ENCODE measurements around the gene SETDB1.
"Not testable (repeated sequence)": the region's sequence is repeated elsewhere in the genome, so short reads cannot be mapped to it uniquely, and the experiment has no call there.

SETDB1 gene

GRCh38 chr1:150928775-150929174, 2.6 kb downstream of the SETDB1 start:
- DNase-seq (ENCODE audit: low read depth in 2 of 2), result not testable (repeated sequence)

GRCh38 chr1:150931773-150932172, 5.6 kb downstream of the SETDB1 start:
- DNase-seq (ENCODE audit: low read depth in 2 of 2), result no peak

DNA sequence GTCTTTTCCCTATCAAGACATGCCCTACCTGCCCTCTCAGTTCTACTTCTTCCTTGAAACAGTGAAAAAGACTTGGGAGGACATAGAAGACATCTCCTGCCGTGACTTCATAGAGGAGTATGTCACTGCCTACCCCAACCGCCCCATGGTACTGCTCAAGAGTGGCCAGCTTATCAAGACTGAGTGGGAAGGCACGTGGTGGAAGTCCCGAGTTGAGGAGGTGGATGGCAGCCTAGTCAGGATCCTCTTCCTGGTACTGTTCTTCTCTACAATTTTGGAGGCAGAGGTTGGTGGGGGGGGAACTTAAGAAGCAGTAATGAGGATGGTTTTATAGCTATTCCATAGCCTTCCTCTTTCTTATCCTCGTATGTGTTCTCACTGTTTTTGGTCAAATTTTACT, 18.7 kb downstream of the SETDB1 start:
- no peak for DNase-seq (ENCODE audit: low read depth in 2 of 2)

GRCh38 chr1:150954708-150955107, 28.5 kb downstream of the SETDB1 start:
- no peak for DNase-seq (ENCODE audit: low read depth in 2 of 2)

GRCh38 chr1:150955280-150955679, 29.1 kb downstream of the SETDB1 start:
- DNase-seq (ENCODE audit: low read depth in 2 of 2), result no peak

DNA sequence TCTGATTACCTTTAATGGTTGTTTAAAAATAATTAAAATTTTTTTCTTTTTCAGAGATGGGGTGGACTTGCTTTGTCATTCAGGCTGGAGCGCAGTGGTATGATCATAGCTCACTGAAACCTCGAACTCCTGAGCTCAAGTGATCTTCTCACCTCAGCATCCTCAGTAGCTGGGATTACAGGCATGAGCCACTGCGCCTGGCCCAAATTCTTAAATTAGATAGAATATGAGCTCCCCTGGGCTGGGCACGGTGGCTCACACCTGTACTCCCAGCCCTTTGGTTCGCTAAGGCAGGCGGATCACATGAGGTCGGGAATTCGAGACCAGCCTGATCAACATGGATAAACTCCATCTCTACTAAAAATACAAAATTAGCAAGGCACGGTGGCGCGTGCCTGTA, 31.5 kb downstream of the SETDB1 start:
- DNase-seq (ENCODE audit: low read depth in 2 of 2), result no peak

- DNase-seq (ENCODE audit: low read depth in 2 of 2), result no peak
These were observed 34.5 kb downstream of the SETDB1 start for GRCh38 chr1:150960646-150961045.

GRCh38 chr1:150961756-150962155, 35.6 kb downstream of the SETDB1 start:
- no peak for DNase-seq (ENCODE audit: low read depth in 2 of 2)

DNA sequence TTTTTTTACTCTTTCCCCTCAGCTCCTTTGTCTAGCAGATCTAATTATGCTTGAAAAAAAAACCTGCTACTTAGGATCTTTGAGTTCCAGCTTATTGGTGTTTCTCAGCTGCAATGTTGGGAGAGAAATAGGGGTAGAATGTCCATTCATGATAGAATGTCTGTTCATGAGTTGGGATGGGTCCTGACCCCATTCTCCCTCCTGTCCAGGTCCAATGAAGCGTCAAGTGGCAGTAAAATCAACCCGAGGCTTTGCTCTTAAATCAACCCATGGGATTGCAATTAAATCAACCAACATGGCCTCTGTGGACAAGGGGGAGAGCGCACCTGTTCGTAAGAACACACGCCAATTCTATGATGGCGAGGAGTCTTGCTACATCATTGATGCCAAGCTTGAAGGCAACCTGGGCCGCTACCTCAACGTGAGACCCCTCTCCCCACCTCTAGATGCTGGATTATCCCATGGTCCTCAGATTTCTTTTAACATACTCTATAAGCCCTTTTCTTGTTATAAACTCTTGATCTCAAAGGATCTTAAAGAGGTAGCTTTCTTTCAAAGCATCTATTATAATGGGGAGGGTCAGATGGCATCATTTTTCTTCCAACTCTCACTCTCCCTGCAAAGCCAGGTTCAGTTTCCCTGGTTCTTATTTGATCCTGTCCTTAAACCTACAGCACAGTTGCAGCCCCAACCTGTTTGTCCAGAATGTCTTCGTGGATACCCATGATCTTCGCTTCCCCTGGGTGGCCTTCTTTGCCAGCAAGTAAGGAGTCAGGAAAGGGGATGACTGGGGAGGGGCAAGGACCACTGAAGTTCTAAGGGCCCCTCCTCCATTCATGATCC, 37.4 kb downstream of the SETDB1 start:
- no peak for DNase-seq (ENCODE audit: low read depth in 2 of 2)

- no peak for DNase-seq (ENCODE audit: low read depth in 2 of 2)
These were observed 38.0 kb downstream of the SETDB1 start for GRCh38 chr1:150964164-150964489.

GRCh38 chr1:150965605-150966004, 39.4 kb downstream of the SETDB1 start:
- DNase-seq (ENCODE audit: low read depth in 2 of 2), result no peak

DNA sequence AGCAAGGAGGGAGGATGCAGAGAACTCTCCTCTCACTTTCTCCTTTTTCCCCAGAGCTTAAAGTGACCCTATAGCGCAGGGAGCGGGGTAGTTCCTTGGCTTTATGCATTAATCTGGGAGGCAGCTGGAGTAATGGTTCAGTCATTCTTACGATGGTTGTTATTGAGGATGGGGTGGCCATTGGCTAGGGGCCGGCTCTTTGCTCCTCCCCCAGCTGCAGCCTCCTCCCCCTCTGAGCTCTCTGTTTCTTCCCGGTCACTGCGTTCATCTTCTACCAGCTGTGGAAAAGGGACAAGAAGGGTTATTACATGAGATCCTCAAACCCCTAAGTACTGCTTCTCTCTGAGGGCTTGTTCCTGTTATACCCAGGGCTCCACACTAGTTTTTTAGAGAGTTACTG, 39.8 kb downstream of the SETDB1 start:
- DNase-seq (ENCODE audit: low read depth in 2 of 2), result no peak

DNA sequence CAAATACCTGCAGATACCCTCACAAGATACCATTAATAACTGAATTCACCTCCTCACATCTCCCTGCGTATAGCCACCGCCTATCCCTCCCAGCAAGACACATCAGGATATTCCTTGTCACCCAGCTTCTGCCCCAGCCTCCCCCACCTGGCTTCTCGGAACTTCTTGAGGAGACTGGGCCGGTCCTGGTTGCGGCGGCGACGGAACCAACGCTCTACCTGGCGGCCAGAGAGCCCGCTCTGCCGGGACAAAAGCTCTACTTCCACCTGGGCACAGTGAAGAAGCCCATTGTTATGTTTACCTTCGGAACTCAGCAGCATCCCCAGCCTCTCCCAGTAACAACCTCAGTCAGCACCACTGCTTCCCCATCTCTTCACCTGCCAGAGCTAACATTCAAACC, 41.8 kb downstream of the SETDB1 start:
- no peak for DNase-seq (ENCODE audit: low read depth in 2 of 2)

DNA sequence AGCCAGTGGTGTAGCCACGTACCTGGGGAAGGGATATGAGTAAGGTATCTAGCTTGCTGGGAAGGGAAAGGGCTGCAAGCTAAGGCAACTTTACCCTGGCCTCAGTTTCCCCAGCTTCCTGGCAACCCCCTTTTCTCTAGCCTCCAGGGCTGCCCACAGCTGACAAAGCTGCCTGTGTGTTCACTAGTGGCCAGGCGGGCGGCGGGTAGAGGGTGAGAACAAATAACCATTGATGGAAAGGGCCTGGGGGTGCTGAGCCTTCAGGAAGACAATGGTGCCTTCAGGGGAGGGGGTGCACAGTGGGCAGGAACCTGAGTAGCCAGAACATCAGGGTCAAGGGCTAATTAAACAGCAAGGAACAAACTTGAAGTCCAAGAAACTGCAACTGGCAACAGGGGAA, 42.3 kb downstream of the SETDB1 start:
- DNase-seq (ENCODE audit: low read depth in 2 of 2), result no peak

- no peak for DNase-seq (ENCODE audit: low read depth in 2 of 2)
These were observed 43.5 kb downstream of the SETDB1 start for GRCh38 chr1:150969626-150970025.

DNA sequence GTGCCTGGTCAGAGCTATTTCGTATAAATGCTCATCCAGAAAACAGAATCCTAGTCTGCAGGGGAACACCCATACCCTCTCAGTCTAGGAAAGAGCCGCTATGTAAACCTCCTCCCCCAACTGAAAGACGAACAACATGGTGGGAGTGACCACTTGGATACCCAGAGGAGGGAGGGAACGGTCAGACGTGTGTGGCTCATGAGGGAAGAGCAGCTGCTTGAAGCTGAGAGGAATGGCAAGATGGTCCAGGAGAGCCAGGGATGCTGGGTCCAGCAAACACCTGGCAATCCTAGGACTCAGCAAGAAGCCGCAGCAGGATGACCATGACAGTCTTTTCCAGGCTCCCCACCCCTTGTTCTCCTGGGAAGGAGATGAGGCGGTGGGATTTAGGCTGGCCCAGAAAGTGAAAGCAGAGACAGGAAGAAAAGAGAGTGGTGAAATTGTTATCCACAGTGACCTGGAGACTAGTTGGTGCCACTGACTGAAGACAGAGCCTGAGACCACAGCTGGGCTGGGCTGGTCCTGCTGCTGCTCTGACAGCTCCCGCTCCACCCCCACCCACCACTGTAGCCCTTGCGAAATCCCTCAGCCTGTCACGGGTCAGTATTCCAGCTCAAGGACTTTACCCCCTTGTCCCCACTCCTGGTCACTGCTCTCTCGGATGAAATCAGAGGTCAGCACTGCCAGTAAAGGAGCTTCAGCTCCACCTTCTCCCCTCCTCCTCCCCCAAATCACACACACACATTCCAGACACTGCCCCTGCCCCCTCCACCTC, 44.8 kb downstream of the SETDB1 start:
- no peak for DNase-seq (ENCODE audit: low read depth in 2 of 2)

- no peak for DNase-seq (ENCODE audit: low read depth in 2 of 2)
These were observed 45.6 kb downstream of the SETDB1 start for GRCh38 chr1:150971583-150972416.

GRCh38 chr1:150972417-150972940, 46.3 kb downstream of the SETDB1 start:
- no peak for DNase-seq (ENCODE audit: low read depth in 2 of 2)

GRCh38 chr1:150973258-150973835, 47.2 kb downstream of the SETDB1 start:
- DNase-seq (ENCODE audit: low read depth in 2 of 2), result peak in 1 of 2 donors; percentile 29

DNA sequence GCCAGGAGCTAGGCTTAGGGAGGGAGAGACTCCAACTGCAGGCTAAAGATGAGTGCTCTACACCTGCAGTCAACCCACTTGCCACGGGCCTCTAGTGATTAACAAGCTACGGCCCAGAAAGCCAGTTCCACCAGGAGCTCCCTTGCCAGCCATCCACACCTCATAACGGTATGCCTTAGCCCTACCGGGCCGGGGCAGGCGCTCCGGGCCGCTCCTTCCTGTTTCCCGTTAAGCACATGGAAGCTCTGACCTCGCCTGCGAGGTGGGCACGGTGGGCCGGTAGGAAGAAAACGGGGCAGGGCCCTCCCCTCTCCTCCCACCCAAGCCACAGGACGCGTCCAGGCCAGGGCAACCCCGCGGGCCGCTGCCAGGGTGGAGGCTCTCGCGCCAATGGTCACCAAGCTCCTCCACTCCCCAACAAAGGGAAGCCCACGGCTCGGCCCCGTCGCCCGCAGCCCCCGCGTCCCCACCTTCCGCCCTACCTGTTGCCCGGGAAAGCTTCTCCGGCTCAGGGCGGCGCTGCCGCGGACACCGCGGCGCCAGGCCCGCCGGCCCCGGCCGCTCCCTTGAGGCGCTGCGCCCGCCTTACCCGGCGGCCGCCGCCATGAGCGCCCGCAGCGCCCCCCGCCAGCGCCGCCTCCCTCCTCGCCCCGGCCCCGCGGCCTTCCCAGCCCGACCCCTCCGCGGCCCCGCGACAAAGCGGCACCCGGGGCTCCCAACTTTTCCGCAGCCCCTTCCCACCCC, 47.8 kb downstream of the SETDB1 start:
- peak; percentile 26 to 33 for DNase-seq (ENCODE audit: low read depth in 2 of 2)

Data from stimulated activated CD8-positive, alpha-beta memory T cell treated with anti-CD3 and anti-CD28 coated beads, Interleukin-2, amount 100 ng/mL, for 48 hours (primary cell).